GM13976 (cell line): Measurements from ENCODE around the gene DHDH.

Experiments
- DNase-seq: peaks from one replicate; pipeline ENCODE4 v3.0.0; 2012; ENCODE audit warnings: low spot score
- in situ Hi-C: fragments of 300-500 bp; cut with MboI; formaldehyde crosslinking; loops from one replicate; pipeline ENCODE4 v1.12.0; 2022; ENCODE audit warnings: low sequenced_read_pairs, mixed read lengths, inconsistent platforms; ENCODE audit not compliant: unreplicated experiment
- TF ChIP-seq, protein P1 (sequence below): IDR thresholded peaks from 2 replicates; pipeline ENCODE4 v1.5.1; 2012; ENCODE audit warnings: borderline replicate concordance, mild to moderate bottlenecking; ENCODE audit not compliant: insufficient read depth; ENCODE audit errors: extremely low read depth, missing control alignments, control extremely low read depth

DHDH gene

DNA sequence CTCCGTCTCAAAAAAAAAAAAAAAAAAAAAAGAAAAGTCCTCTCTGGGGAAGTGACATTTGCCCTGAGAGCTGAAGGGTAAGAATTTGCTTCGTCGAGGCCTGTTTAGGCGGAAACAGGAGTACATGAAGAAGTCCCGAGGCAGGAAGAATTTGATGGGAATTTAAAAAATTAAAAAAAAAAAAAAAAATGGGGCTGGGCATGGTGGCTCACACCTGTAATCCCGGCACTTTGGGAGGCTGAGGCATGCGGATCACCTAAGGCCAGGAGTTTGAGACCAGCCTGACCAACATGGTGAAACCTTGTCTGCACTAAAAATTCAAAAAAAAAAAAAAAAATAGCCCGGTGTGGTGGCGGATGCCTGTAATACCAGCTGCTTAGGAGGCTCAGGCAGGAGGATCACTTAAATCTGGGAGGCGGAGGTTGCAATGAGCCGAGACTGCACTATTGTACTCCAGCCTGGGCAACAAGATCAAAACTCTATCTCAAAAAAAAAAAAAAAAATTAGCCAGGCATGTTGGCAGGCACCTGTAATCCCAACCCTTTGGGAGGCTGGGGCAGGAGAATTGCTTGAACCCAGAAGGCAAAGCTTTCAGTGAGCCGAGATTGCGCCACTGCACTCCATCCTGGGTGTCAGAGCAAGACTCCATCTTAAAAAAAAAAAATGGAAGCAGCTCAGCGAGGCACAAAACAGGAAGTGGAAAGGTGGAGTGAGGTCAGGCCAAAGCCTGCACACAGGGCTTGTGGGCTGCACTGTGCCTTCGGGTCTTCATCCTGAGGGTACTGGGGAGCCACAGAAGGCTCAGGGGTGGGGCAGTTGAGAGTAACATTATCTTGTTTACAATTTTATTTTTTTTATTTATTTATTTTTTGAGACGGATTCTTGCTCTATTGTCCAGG, 26.1 kb downstream of the DHDH start:
- in situ Hi-C loops, result no loop called here
- no peak for DNase-seq

GRCh38 chr19:48961051-48961649, 27.7 kb downstream of the DHDH start:
- in situ Hi-C loops, result no loop called here
- no peak for DNase-seq
- TF ChIP-seq, protein P1, sequence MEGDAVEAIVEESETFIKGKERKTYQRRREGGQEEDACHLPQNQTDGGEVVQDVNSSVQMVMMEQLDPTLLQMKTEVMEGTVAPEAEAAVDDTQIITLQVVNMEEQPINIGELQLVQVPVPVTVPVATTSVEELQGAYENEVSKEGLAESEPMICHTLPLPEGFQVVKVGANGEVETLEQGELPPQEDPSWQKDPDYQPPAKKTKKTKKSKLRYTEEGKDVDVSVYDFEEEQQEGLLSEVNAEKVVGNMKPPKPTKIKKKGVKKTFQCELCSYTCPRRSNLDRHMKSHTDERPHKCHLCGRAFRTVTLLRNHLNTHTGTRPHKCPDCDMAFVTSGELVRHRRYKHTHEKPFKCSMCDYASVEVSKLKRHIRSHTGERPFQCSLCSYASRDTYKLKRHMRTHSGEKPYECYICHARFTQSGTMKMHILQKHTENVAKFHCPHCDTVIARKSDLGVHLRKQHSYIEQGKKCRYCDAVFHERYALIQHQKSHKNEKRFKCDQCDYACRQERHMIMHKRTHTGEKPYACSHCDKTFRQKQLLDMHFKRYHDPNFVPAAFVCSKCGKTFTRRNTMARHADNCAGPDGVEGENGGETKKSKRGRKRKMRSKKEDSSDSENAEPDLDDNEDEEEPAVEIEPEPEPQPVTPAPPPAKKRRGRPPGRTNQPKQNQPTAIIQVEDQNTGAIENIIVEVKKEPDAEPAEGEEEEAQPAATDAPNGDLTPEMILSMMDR, result no peak

More for the DNA sequence above, 26.1 kb downstream of the DHDH start:
- TF ChIP-seq, protein P1, result no peak

- TF ChIP-seq, protein P1, result no peak
- in situ Hi-C loops, result no loop called here
- DNase-seq, result no peak
Measured at GRCh38 chr19:48961673-48962028, 28.2 kb downstream of the DHDH start.

DNA sequence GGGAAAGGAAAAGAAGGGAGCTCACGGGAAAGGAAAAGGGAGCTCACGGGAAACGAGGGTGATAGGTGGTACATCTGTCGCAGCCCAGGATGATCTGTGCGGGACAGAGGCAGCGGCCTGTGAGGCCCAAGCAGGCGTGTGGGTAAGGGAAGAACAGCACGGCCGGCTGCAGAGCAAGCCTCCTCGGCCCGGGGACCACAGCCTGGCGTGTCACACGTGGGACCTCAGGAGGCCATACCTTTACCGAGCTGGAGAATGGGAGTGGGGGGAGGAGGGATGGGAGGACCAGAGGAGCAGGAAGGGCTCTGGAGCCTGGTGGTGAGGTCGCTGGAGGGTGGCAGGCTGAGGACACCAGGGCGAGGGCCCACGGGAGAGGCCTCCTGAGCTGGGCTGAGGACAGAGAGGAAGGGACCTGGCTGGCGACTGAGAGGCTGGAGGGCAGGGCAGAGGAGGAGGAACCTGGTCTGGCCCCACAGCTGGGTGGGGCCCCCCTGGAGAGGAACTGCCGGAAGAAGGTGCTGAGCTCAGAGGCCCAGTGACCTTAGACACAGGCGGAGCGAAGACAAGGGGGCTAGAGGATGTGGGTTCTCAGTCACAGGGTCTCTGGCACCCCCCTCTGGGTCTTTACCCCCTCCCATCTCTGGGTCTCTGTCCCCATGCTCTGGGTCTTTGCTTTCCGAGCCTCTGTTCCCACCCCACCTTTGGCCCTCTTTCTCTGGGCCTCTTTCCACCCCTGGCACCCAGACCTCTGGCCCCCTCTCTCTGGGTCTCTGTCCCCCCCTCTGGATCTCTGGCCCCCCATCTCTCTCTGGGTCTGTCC, 28.7 kb downstream of the DHDH start:
- TF ChIP-seq, protein P1, result no peak
- peak; percentile 88 for DNase-seq
- in situ Hi-C loops, result no loop called here

DNA sequence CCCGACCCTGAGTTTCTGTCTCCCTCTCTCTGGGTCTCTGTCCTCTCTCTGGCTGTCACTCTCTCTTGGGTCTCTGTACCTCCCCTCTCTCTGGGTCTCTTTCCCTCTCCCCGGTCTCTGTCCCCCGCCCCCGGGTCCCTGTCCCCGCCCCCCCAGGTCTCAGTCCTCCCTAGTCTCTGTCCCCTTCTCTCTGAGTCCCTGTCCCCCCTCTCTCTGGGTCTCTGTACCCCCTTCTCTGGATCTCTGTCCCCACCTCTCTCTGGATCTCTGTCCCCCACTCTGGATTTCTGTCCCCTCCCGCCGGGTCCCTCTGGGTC, 29.3 kb downstream of the DHDH start:
- TF ChIP-seq, protein P1, result no peak
- in situ Hi-C loops, result no loop called here
- DNase-seq, result no peak

DNA sequence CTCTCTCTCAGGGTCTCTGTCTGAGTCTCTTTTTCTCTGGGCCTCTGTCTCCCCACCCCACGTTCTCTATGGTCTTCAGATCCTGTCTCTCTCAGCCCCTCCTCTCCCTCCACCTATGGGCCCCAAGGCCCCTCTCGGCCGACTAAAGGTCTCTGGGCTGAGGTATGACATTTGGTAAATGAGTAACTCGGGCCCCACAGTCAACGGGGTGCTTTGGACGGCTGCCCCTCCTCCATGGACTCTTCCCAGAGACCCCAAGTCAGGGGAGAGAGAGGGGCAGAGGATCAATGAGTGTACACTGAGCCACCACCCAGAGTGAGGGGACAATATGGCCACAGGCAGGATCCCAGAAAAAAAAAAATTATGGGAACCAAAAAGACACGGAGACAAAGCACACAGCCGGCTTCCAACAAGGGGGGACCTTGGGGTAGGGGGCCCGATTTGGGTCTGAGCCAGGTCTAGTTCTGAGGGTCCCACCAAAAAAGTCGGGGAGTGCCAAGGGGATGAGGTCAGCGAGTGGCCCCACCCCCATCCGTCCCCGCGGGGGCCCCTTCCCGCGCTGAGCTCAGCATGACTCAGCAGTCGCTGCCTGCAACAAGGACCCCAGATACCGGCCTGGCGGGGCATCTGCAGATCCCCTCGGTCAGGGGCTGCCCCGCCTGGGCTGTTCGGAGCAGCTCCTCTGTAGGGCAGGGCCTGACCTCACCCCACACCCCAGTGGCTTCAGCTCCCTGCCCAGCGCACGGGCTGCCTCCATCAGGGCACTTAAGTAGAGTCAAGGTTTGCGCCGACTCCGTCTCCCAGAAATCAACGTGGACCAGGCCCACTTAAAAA, 30.1 kb downstream of the DHDH start:
- TF ChIP-seq, protein P1, result no peak
- peak; percentile 87 for DNase-seq
- in situ Hi-C loops, result no loop called here
